Hepatocyte (in vitro differentiated cells): Measurements from ENCODE around the gene CNBP. TPM values are rescaled to one million over a fixed set of nuclear protein-coding genes. Genes with fewer than 3 reads are reported as not detected.
A peak's percentile ranks its signal among the peaks of the same experiment; 100 is the strongest.
"Not testable (repeated sequence)": the region's sequence is repeated elsewhere in the genome, so short reads cannot be mapped to it uniquely, and the experiment has no call there.

Source experiments
- DNase-seq: peaks from one replicate; pipeline ENCODE4 v3.0.0-alpha.2; 2016; ENCODE audit warnings: low spot score
- H2AFZ ChIP-seq: fragments of 200-600 bp; sonication (generic); 2 replicates; pipeline ENCODE4 v1.6.0; 2016; ENCODE audit warnings: antibody characterized with exemption, mild to moderate bottlenecking
- H3K27ac ChIP-seq: fragments of 200-600 bp; sonication (generic); 2 replicates; pipeline ENCODE4 v1.5.1; 2016; ENCODE audit warnings: mild to moderate bottlenecking
- H3K27me3 ChIP-seq: fragments of 200-600 bp; sonication (generic); 2 replicates; pipeline ENCODE4 v1.6.1; 2016
- H3K36me3 ChIP-seq: fragments of 200-600 bp; sonication (generic); replicated peaks from 2 replicates; pipeline ENCODE4 v1.5.1; 2016; ENCODE audit warnings: low read depth; ENCODE audit not compliant: insufficient read depth
- H3K4me1 ChIP-seq: fragments of 200-600 bp; sonication (generic); 2 replicates; pipeline ENCODE4 v1.5.1; 2016; ENCODE audit warnings: mild to moderate bottlenecking, moderate library complexity; ENCODE audit not compliant: insufficient read depth
- H3K4me2 ChIP-seq: fragments of 200-600 bp; sonication (generic); 2 replicates; pipeline ENCODE4 v1.6.0; 2016
- H3K4me3 ChIP-seq: fragments of 200-600 bp; sonication (generic); 2 replicates; pipeline ENCODE4 v1.5.1; 2016; ENCODE audit warnings: mild to moderate bottlenecking
- H3K79me2 ChIP-seq: fragments of 200-600 bp; sonication (generic); 2 replicates; pipeline ENCODE4 v1.6.0; 2017; ENCODE audit warnings: mild to moderate bottlenecking
- H3K9me2 ChIP-seq: fragments of 200-600 bp; sonication (generic); replicated peaks from 2 replicates; pipeline ENCODE4 v1.6.0; 2017; ENCODE audit warnings: mild to moderate bottlenecking; ENCODE audit not compliant: insufficient read depth
- H3K9me3 ChIP-seq: fragments of 200-600 bp; sonication (generic); 2 replicates; pipeline ENCODE4 v1.5.1; 2016; ENCODE audit warnings: low read depth, mild to moderate bottlenecking
- H4K20me1 ChIP-seq: fragments of 200-600 bp; sonication (generic); 2 replicates; pipeline ENCODE4 v1.6.0; 2016; ENCODE audit warnings: mild to moderate bottlenecking; ENCODE audit not compliant: insufficient read depth, poor library complexity, severe bottlenecking
- CTCF ChIP-seq: fragments of 200-600 bp; sonication (generic); IDR thresholded peaks from 2 replicates; pipeline ENCODE4 v1.5.1; 2016; ENCODE audit warnings: antibody characterized with exemption, mild to moderate bottlenecking; ENCODE audit not compliant: poor library complexity
- EZH2 ChIP-seq: fragments of 200-600 bp; sonication (generic); IDR thresholded peaks from 2 replicates; pipeline ENCODE4 v1.6.1; 2016; ENCODE audit warnings: antibody characterized with exemption, mild to moderate bottlenecking, borderline replicate concordance
- EZH2phosphoT487 ChIP-seq: fragments of 200-600 bp; sonication (generic); IDR thresholded peaks from one replicate; pipeline ENCODE4 v1.6.1; 2018; ENCODE audit warnings: antibody characterized with exemption, mild to moderate bottlenecking, low read depth, moderate library complexity; ENCODE audit not compliant: unreplicated experiment, severe bottlenecking
- WGBS: methylation state at CpG from one replicate; pipeline ENCODE4 v1.1.6; 2016; ENCODE audit warnings: low lambda C conversion rate; ENCODE audit errors: missing lambda C conversion rate; 5-methylcytosine and 5-hydroxymethylcytosine counted together
- polyA plus RNA-seq: library from polyadenylated mRNA; unstranded; fragments of >200 nt; fragmentation: Nextera tagmentation; extraction: Ambion mirVana; gene quantifications from 2 replicates; pipeline ENCODE4 v1.2.1, GENCODE V29; 2016
- total RNA-seq: library from RNA; depleted of rRNA; stranded (reverse); fragments of >200 nt; gene quantifications from 2 replicates; pipeline ENCODE4 v1.2.3, GENCODE V29; 2014

CNBP gene
- total and polyA plus RNA-seq, 2 experiments from 2014 or later: 289 to 316 TPM

- 58% methylated on average over 11 of the region's 11 CpGs for WGBS
- Histone ChIP-seq H3K4me2 (no peak overlapping the region), H3K4me3 (no peak overlapping the region), H3K79me2 (no peaks in the 10 kb centered on the region), H3K36me3 (no peaks in the 10 kb centered on the region), H3K4me1 (peaks cover 13% of the 10 kb centered on the region), H3K27ac (peak overlapping the region; percentile 47), H2AFZ (no peak overlapping the region), H4K20me1 (no peaks in the 10 kb centered on the region), H3K9me3 (no peaks in the 10 kb centered on the region), H3K27me3 (no peaks in the 10 kb centered on the region), H3K9me2 (no peaks in the 10 kb centered on the region)
- no peak for DNase-seq
- TF ChIP-seq EZH2: no peak
- no peak for TF ChIP-seq CTCF
- no peak for TF ChIP-seq EZH2phosphoT487
Measured at GRCh38 chr3:129228891-129229585, 45.3 kb upstream of the CNBP start.

GRCh38 chr3:129226374-129226773, 42.7 kb upstream of the CNBP start:
- no peaks in the 10 kb centered on the region for H4K20me1 ChIP-seq
- no peaks in the 10 kb centered on the region for H3K9me2 ChIP-seq
- peaks cover 13% of the 10 kb centered on the region for H3K4me1 ChIP-seq
- TF ChIP-seq EZH2 (no peak), EZH2phosphoT487 (no peak), CTCF (no peak)
- H3K27ac ChIP-seq: no peak overlapping the region
- no peak overlapping the region for H3K4me2 ChIP-seq
- 90% methylated on average over 6 of the region's 6 CpGs for WGBS
- no peaks in the 10 kb centered on the region for H3K27me3 ChIP-seq
- H3K4me3 ChIP-seq: no peak overlapping the region
- no peaks in the 10 kb centered on the region for H3K79me2 ChIP-seq
- no peak overlapping the region for H2AFZ ChIP-seq
- no peak for DNase-seq
- no peaks in the 10 kb centered on the region for H3K36me3 ChIP-seq
- H3K9me3 ChIP-seq: no peaks in the 10 kb centered on the region

GRCh38 chr3:129224984-129225393, 41.3 kb upstream of the CNBP start:
- Histone ChIP-seq H3K9me2 (no peaks in the 10 kb centered on the region), H3K9me3 (no peaks in the 10 kb centered on the region), H3K27me3 (no peaks in the 10 kb centered on the region), H3K79me2 (no peaks in the 10 kb centered on the region), H3K4me3 (no peak overlapping the region), H4K20me1 (no peaks in the 10 kb centered on the region), H3K36me3 (no peaks in the 10 kb centered on the region), H3K4me1 (peaks cover 13% of the 10 kb centered on the region), H3K27ac (peak overlapping the region; percentile 57), H2AFZ (peak overlapping the region; percentile 2), H3K4me2 (peak overlapping the region; percentile 58)
- peak; percentile 61 for DNase-seq
- WGBS: 31% methylated on average over 9 of the region's 9 CpGs
- TF ChIP-seq EZH2: no peak
- TF ChIP-seq EZH2phosphoT487: no peak
- no peak for TF ChIP-seq CTCF

GRCh38 chr3:129224387-129224786, 40.7 kb upstream of the CNBP start:
- not testable (repeated sequence) for H3K4me3 ChIP-seq, H4K20me1 ChIP-seq, H3K27me3 ChIP-seq, H3K9me3 ChIP-seq, H3K79me2 ChIP-seq, H3K9me2 ChIP-seq, DNase-seq, H3K36me3 ChIP-seq, H2AFZ ChIP-seq
- WGBS: 81% methylated on average over 1 of the region's 1 CpG
- H3K27ac ChIP-seq: peak overlapping the region; percentile 57
- peaks cover 13% of the 10 kb centered on the region for H3K4me1 ChIP-seq
- peak overlapping the region; percentile 58 for H3K4me2 ChIP-seq
